Renal pelvis (tissue), 4 donors: ENCODE data around the gene AOAH. TPM values are rescaled to one million over a fixed set of nuclear protein-coding genes. Genes with fewer than 3 reads are reported as not detected.

Experiments
- DNase-seq: peaks from one replicate; pipeline ENCODE4 v3.0.0-alpha.2; 2013
- polyA plus RNA-seq, 3 donors: library from polyadenylated mRNA; unstranded; fragments of 120-200 nt; gene quantifications; one replicate each; pipeline ENCODE4 v1.2.1, GENCODE V29; 2013; ENCODE audit not compliant: insufficient read length in 3 of 3

AOAH gene
- polyA plus RNA-seq, 3 donors = 2.7 to 3.4 (median 3.1) TPM

DNA sequence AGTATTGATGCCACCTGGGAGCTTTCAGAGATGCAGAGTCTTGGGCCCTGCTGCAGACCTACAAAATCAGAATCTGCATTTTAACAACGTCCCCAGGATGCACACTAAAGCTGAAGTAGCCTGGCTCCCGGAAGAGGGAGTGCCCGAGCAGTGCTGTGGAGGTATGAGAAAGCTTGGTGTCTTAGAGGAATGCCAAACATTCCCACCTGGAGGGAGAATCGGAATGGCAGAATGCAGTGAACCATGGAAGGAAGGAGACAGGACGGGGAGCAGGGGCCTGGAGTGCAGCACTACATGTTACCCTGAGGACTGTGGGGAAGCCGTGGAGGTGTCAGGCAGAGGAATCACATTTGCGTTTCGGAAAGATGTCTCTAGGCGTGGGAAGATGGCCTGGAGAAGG lies 90.9 kb downstream of the AOAH start:
- DNase-seq = no peak

- no peak for DNase-seq
Observed at GRCh38 chr7:36630112-36630650, 94.1 kb downstream of the AOAH start.

DNA sequence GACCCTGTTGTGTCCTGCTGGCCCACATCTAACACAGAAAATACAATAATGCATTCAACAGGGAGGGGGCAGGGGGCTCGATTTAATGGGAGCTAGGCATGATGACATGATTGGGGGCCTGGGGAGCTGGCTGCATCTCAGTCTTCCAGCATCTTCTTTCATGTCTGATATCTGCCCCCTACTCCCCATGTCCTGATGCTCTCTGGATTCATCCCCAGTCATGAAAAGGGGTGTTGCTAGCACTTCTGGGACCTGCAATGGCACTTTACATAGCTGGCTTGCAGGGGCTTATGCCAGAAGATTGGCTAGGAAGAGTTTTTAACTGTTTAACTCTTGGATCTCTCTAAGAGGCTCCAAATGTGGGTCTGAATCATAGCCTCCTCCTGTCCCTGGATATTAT lies 94.9 kb downstream of the AOAH start:
- no peak for DNase-seq

DNA sequence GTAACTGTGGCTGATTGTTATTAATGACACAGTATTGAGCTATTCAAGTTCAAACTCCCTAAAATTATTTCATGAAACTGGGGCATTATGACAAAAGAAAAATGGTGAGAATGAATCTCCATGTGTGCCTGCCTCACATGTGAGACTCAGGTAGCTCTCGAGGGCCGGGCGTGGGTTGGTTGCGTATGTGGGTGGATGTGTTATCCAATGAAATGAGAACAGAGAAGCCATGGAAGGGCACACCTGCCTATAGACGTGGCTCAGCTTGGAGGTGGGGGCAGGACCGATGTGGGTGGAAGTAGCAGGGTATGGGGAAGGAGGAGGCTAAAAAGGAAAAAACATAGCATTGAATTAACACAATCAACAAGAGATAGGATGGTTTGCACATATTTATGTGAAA lies 96.5 kb downstream of the AOAH start:
- DNase-seq = no peak

GRCh38 chr7:36626111-36626510 lies 98.2 kb downstream of the AOAH start:
- no peak for DNase-seq

GRCh38 chr7:36625247-36625646 lies 99.0 kb downstream of the AOAH start:
- DNase-seq = no peak

GRCh38 chr7:36623247-36623646 lies 101.0 kb downstream of the AOAH start:
- no peak for DNase-seq

DNA sequence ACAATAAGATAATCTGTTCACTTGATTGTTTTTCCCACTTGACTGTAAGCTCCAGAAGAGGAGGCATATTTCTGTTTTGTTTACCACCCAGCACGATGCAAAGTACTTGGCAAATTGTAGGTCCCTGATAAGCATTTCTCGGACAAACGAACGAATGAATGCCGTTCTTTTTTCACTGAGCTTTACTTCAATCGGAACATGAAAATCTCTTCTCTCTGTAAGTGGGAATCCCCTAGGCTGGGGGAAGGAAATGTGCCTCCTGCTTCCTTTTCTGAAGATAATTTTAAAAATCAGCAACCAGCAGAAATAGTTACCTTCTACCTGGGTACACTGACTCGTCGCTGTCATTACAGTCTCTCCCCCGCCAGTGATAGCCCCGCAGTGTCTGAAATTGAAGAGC lies 102.9 kb downstream of the AOAH start:
- DNase-seq = no peak

DNA sequence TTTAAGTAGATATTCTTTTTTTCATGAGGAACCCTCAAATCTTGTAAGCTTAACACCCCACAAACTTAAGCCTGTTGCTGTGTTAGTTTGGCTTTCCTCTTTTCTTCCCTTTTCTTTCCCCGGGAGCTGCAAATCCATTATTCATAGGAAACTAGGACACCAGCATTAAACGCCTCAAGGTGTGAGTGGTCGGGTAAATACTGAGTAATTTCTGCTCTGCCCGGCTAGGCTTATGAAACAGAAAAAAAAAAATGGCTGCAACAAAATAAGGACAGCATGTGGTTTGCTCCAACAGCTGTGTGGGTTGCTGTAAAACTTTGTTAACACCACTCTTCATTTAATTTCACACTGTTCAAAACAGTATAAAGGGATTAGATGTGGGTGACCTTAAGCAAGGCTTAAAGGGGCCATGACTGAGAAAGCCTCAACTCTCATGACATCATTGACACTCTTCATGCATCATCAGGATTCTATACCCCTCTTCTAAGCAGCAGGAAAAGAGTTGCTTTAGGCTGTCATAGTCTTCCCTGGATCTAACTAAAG lies 104.1 kb downstream of the AOAH start:
- no peak for DNase-seq

DNA sequence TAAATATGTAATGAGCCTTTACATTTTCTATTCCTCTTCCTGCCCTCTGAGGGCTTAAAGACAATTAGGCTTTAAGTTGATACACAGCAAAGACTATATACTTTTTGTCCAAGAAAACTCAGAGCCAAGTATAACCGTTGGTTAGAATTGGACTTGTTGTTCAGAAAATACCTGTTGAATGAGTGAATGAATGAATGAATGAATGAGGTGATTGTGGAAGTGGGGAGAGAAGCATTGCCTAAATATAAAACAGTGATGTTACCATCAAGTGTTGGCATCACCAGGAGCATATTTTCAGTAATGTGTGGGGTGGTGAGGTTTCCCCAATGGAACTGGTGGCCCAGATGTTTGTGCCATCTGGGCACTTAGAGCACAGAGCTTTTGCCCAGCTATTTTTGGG lies 106.9 kb downstream of the AOAH start:
- DNase-seq = no peak

DNA sequence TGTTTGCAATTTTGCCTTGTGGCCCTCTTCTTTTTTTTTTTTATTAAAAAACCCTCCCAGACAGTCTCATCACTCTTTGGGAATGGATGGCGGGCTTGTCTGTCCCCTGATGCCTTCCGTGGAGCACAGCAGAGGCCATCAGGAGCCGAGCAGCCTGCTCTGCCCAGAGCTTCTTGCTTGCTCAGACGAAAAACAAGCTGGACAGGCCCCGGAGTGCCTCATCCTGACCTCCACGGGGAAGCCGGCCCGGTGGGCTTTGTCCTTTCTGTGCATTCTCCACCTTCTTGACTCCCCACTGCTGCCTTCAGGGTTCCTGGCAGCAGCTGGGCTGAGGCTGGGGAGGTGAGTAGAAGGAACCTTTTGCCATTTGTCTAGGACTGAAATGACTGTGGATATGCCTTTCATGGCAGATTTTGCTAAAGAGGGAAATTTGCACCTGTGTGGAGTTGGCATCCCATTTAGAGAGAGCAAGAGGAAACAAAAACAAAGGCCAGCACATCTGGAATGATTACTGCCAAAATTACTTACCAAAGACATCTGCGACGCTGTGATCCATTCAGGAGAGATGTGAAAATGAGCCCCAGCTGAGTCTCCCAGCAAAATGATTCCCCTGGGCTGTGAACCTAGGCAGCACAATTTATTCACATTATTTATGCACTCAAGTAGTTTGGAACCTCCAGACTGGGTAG lies 108.3 kb downstream of the AOAH start:
- no peak for DNase-seq

DNA sequence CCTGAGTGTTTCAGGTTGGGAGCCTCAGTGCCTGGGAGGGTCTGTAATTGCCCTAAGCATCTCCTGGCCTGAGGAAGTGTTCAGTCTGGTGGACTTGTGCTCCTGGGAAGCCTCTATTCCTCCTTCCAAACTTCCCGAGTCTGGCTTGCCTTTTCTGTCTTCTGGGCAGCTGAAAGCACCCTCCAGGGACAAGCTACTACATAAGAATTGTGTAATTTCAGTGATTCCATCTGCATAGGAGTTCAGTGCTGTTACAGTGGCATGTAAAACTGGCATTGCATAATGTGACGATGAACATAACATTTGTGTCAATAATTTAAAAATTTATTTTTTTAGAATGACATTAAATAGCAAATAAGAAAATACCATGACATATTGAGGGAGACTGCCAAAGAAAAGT lies 109.3 kb downstream of the AOAH start:
- DNase-seq = no peak

DNA sequence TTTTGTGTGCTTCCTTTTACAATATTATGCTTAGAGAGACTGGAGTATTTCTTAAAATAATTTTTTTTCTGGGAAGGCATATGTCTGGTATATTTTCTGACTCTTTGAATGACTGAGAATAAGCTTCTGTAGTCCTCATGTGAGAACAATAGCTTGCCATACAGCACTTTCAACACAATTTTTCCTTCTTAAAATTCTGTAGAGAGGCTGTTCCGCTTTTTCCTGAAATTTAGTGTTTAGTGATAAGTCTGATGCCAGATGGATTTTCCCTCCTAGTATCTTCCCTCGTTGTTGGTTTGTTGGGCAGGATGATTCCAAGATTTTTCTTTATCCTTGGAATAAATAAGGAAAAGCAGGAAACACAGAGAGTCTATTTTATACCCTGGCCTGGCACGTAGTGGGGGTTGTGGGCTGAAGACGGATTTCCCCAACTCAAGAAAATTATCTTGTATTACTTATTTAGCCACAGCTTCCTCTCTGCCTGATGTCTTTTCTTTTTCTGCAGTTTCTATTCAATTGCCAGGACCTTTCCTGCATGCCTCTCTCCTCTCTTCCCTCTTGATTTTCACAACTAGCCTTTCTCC lies 111.2 kb downstream of the AOAH start:
- DNase-seq = no peak

GRCh38 chr7:36611703-36612102 lies 112.6 kb downstream of the AOAH start:
- DNase-seq = no peak

- no peak for DNase-seq
Observed at GRCh38 chr7:36607721-36608095, 116.6 kb downstream of the AOAH start.

GRCh38 chr7:36606976-36607720 lies 117.1 kb downstream of the AOAH start:
- DNase-seq = no peak

DNA sequence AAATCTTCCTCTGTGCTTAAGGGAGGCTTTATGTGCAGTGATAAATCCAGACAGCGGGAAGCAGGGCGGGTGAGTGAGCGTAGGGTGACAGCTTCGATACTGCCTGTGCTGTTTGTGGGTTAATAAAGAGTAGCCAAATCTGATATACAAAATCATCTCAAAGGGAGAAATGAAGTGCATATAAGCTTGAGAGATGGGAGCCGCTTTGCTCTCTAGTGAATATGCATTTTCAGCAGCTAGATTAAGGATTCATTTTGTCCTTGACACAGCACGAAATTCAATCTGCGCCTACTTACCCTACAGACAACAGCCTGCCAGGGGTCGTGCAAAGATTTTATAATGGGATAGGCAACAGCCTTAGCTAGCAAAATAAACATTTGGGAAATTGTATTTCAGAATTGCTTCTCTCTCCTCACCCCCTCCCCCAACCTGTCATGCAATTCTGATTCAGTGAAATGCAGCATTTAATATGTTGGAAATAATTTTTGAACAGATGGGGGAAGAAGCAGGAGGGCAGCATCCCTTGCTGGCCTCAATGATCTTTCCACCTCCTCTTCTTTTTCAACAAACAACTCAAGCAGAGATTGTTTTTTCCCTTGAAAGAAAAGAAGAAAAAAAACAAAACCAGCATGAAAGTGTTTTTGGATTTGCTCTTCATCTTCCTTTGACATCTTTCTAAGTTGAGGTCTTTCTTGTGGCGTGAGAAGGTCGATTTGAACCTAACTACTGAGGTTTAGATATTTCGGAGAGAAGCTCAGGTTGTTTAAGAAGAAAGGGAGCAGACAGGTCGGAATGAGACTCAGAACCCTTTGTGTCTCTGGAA lies 117.9 kb downstream of the AOAH start:
- DNase-seq = no peak

DNA sequence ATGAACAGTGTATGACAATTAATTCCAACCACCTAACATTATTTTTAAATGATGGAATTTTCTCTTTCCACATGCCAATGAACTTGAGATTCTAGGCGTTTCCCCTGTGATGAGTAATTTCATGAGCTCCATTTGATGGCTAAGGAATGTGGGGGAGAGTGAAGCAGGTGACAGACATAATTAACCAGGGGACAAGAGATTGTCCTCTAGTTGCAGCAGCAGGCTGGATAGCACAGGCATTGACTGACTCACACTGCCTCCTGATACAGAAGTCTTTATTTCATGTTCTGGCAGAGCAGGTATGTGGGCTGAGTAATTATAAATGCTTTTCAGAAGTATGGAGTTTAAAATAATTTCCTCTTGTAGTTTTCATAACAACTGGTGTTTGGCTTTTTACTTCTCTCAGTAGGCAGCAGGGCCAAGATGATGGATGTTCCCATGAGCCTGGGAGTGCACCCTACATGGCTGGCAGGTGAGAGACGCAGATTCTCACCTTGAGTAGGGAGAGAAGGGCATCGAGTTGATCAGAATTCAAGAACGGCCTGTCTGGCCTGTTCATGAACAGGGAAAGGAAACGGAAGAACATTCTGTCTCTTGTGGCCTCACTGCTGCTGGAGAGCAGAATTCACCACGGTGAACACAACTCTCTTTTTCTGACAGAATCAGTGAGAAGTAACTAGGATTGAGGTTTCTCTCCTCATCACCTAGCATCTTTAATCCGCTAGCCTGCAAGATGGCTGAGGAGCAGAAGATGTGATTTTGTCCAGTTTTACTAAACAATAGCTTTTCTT lies 118.8 kb downstream of the AOAH start:
- peak; percentile 26 for DNase-seq

- DNase-seq = no peak
Observed at GRCh38 chr7:36604806-36605205, 119.5 kb downstream of the AOAH start.

DNA sequence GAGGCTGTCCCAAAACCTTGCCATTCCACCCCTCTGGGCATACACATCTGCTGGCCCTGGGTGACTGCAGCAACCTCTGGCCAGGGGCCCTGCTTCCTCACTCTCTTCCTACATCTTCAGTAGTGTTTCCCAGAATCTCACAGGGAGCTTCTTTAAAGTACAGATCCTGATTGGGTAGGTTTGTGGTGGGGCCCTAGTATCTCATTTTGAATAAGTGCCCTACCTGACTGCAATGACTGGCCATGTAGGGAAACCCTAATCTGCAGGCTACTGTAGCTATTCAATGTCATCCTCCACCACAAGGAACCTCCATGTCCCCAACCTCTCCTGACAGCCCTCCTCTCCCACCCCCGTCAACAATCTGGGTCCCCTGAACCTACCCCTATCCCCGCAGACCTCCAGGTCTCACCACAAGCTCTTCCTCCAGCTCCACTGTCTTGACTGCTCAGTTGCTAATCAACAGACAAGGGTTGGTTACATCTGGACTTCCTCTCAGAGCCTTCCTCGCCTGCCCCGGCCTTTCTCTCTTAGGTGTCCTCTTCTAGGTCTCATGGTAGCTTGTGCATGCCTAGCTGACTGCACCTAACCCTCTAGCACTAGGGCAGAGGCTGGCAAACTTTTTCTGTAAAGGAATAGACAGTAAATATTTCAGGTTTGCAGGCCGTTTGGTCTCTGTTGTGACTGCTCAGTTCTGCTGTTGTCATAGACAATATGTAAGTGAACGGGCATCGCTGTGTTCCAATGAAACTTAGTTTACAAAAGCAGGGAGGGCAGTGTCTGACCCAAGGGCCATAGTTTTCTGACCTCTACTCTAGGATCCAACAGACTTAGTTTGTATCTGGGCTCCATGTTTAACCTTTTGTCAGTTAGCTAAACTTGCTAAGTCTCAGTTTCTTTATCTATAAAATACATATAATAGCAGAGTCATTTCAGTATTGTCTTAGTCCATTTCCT lies 121.1 kb downstream of the AOAH start:
- no peak for DNase-seq
